IPS DF 4.7 (cell line): ENCODE measurements around the gene SNHG17.
"Not testable (repeated sequence)": the region's sequence is repeated elsewhere in the genome, so short reads cannot be mapped to it uniquely, and the experiment has no call there.

ENCODE experiments used
- DNase-seq: peaks from one replicate; pipeline ENCODE4 v3.0.0-alpha.2; 2013; ENCODE audit warnings: low spot score; ENCODE audit errors: extremely low read depth

Gene SNHG17

DNA sequence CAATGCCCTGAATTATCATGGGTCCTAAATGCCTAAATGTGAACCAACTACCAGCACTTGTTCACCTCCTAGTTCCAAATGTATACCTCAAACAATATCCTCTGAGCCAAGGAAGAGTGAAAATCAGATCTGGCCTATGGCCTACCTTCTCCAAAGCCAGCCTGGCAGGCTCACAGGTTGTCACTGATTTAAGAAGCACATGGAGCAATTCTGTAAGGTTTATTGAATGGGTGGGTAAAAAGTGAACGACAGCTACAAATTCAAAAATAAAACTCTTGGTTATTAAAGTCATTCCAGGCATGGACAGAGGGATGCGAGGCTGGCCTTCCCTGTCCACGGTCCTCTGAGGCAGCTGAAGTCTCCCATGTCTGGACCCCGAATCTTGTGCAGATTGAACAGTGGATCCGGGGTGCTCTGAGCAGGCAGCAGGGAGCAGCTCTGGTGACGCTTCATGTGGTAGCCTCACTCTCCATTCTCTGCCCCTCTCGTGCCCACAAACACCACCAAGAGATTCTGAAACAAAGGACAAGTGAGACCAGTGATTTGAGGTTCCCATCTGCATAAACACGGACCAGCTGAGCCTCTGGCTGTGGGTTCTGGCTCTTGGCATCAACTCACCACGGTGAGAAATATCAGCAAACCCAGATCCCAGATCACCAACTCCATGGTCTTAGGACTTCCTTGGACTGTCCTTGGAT, 14.6 kb downstream of the SNHG17 start:
- no peak for DNase-seq

GRCh38 chr20:38418509-38419204, 16.5 kb downstream of the SNHG17 start:
- DNase-seq, result no peak

DNA sequence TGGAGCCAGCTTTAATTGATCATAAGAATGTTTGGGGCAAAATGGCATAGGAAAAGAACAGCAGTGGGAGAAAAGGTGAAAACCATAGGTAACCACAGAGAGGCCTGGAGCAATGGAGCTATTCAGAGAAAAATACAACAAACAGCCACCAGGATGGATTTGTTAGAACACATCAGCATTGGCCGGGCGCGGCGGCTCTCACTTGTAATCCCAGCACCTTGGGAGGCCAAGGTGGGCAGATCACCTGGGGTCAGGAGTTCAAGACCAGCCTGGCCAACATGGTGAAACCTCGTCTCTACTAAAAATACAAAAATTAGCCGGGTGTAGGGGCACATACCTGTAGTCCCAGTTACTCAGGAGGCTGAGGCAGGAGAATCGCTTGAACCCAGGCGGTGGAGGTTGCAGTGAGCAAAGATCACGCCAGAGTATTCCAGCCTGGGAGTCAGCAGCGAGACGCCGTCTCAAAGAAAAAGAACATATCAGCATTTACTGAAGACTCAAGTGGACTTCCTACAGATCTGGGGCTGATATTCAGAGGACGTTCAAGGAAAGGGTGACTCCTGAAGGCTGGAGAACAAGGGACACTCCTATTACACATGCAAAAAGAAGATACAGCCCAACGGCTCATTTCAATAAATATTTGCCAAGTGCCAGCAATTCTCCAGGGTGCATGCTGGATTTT, 20.2 kb downstream of the SNHG17 start:
- DNase-seq, result no peak

DNA sequence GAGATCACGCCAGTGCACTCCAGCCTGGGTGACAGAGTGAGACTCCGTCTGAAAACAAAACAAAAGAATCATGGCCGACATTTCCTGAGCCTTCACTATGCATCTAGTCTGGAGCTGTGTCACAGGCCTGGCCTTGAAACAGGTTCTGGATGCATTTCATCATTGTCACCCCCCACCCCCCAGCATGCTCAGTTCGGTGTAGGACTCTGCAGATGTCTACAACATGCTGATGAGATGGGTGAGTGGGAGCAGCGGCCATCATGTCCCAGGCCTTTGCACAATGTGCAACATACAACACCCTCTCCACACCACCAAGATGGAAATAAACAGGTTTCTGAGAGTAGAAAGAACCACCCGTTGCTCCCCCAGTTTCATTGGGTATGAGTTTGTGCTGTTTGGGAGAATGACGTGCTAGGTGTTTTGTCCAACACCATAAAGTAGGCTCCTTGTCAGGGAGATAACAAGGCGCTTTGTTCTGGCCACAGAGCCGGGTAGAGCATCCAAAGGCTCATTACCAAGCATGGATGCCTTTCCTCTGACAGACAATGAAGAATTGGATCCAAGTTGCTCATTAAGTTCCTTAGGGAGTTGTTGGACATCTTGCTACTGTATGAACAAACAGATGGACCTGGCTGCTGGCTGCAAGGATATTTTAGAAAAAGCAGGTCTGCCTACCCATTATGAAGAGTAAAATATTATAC, 22.1 kb downstream of the SNHG17 start:
- DNase-seq, result no peak

DNA sequence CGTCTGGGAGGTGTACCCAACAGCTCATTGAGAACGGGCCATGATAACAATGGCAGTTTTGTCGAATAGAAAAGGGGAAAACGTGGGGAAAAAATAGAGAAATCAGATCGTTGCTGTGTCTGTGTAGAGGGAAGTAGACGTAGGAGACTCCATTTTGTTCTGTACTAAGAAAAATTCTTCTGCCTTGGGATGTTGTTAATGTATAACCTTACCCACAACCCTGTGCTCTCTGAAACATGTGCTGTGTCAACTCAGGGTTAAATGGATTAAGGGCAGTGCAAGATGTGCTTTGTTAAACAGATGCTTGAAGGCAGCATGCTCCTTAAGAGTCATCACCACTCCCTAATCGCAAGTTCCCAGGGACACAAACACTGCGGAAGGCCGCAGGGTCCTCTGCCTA, 27.3 kb downstream of the SNHG17 start:
- not testable (repeated sequence) for DNase-seq

- no peak for DNase-seq
Observed at GRCh38 chr20:38407321-38407720, 27.8 kb downstream of the SNHG17 start.

DNA sequence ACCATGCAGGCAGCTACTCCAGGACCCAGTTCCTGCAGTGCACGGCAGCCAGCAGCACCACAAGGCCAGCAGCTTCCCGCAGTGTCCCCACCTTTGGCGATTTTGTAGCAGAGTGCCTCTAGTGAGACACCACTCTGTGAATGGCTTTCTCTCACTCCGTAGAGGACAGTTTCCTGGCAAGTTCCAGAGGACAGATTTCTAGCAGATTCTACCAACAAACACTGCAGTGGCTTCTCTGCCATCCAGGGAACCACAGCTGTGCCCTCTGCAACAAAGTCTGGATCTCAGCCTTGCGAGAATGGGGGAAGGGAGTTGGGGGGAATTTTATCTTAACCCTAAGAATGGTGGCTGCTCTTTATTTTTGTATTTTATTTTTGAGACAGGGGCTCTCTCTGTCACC, 28.7 kb downstream of the SNHG17 start:
- DNase-seq, result no peak

GRCh38 chr20:38405132-38405531, 30.0 kb downstream of the SNHG17 start:
- no peak for DNase-seq

DNA sequence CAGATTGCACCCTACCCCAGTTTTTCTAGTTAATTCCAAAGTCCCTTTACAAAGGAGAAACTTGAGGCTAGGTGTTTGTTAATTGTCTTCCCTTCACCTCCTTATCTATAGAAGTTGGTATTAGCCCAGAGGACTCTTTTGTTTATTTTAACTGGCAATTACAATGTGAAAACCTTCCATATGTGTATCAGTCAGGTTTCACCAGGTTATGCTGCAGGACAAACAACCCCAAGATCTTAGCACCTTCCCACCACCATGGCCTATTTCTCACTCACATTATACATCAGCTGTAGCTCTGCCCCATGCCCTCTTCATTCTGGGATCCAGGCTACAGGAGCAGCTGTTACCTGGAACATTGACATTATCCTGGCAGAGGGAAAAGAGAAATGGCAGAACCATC, 31.1 kb downstream of the SNHG17 start:
- no peak for DNase-seq

DNA sequence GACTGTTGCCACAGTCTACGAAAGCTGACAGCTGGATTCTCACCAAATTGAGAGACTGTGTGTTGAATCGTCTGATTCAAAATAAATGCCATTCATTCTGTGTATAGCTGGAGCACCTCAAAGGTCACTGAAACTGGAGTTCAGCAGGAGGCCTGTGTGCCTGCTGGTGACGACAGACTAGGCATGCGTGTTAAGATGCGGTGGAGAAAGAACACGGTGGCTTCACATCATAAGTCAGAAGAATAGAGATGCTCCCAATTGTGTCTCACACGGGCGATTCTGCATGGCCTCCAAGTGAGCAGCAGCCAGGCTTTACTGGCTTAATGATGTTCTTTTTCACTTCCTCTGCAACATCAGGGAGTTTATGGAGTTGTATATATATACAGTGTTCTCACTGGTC, 32.3 kb downstream of the SNHG17 start:
- no peak for DNase-seq

GRCh38 chr20:38402089-38402488, 33.0 kb downstream of the SNHG17 start:
- no peak for DNase-seq

DNA sequence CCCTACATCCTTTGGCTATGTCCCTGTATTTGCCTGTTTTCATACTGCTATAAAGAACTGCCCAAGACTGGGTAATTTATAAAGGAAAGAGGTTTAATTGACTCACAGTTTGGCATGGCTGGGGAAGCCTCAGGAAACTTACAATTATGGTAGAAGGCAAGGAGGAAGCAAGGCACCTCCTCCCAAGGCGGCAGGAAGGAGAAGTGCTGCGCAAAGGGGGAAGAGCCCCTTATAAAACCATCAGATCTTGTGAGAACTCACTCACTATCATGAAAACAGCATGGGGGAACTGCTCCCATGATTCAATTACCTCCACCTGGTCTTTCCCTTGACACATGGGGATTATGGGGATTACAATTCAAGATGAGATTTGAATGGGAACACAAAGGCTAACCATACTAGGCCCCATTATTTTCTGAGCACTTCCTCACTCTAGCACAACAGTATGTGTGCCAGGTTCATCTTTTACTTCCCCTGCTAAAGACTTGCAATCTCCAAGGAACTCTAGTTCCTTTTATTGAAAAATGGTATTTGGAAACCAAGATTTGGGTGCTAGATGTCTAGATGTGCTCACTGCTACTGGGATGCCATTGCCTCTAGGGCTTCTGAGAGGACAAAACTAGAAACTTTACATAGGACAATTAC, 39.3 kb downstream of the SNHG17 start:
- DNase-seq, result not testable (repeated sequence)

GRCh38 chr20:38395165-38395564, 40.0 kb downstream of the SNHG17 start:
- no peak for DNase-seq

GRCh38 chr20:38393259-38393658, 41.9 kb downstream of the SNHG17 start:
- DNase-seq, result no peak

GRCh38 chr20:38392356-38392755, 42.8 kb downstream of the SNHG17 start:
- no peak for DNase-seq

DNA sequence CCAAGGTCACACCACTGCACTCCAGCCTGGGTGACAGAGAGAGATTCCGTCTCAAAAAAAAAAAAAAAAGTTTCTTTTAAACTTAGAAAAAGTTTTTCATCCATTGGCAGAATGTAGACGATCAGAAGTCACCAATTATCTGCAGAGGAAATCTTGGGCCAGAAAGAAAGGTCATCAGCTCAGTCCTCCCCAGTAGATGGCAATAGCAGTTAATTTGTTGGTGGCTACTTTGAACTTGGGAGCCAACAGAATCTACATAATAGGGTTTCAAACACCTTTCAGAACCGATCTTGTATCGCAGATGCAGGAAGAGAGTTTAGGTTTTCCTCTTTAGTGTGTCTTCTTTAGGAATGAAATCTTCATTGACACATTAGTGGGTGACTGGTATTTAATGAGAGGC, 47.2 kb downstream of the SNHG17 start:
- DNase-seq, result no peak

DNA sequence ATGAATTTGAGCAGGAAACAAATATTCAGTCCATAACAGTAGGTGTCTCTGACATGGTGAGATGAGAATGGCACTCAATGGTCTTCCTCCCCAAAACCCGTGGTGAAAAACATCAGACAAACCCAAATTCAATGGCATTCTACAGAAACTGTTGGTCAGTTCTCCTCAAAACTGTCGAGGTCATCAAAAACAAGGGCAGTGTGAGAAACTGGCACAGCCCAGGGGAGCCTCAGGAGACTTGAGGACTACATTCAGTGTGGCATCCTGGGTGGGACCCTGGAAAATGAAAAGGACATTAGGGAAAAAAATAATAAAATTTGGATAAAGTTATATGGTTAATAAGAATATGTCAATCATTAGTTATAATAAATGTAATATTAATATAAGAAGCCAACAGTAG, 48.3 kb downstream of the SNHG17 start:
- no peak for DNase-seq

- DNase-seq, result no peak
Observed at GRCh38 chr20:38386004-38386403, 49.1 kb downstream of the SNHG17 start.

DNA sequence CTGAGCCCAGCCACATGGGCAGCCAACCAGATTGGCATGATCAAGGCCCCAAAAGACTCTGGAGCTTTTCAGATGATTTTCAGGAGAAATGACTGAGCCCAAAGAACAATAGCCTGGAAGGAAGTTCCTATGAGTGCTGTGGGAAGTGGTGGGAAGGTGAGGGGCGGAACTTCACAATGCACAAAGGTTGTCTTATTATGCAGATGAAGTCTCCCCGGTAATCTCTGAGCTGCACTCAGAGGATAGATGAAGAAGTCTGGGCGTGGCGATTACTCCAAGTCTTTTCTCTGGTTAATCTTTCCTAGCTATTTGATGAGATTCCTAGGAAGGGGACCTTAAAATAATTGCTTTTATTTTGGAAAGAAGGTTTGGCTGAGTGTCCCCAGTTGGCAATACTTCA, 52.0 kb downstream of the SNHG17 start:
- no peak for DNase-seq

- not testable (repeated sequence) for DNase-seq
Observed at GRCh38 chr20:38377838-38378237, 57.3 kb downstream of the SNHG17 start.

DNA sequence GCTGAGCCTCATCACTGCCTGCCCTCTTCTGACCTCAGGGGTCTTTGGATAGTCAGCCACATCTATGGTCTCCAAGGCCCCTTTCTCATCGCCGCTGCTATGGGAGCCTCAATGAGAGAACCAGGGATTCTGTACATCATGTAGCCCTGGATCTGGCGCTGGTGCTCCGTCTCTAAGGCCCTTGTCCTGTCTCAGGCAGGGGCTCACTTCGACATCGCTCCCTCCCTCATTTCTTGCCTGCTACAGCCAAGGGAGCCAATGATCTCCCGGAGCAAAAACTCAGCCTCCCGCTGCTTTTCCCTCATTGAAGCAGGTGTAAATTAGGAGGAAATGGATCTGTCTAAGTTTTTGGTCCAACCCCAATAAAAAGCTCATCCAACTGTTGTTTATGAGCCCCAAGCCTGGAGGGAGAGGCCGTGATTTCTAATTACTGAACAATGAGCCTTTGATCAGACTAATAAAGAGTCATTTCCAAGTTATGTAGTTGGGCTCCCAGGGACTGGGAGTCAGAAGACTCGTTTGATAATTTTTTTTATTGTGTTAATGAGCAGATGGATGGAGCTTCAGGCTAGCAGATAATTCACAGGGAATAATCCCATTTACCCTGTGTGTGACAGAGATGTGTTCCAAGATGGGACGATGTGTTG, 58.0 kb downstream of the SNHG17 start:
- DNase-seq, result no peak
